Osteoblast (primary cell): Measurements from ENCODE around the gene LIPI. TPM values are rescaled to one million over a fixed set of nuclear protein-coding genes. Genes with fewer than 3 reads are reported as not detected.

Experiments used
- DNase-seq: peaks from one replicate; pipeline ENCODE4 v3.0.0; 2011; ENCODE audit warnings: low spot score, mixed read lengths; ENCODE audit not compliant: insufficient read length; ENCODE audit errors: missing footprints
- H2AFZ ChIP-seq: 2 replicates; pipeline ENCODE4 v1.6.0; 2011; ENCODE audit warnings: mild to moderate bottlenecking, low read length
- H3K27ac ChIP-seq: 2 replicates; pipeline ENCODE4 v1.5.1; 2011; ENCODE audit warnings: mild to moderate bottlenecking, low read depth, low read length, moderate library complexity
- H3K27me3 ChIP-seq: 2 replicates; pipeline ENCODE4 v1.6.0; 2012; ENCODE audit warnings: mild to moderate bottlenecking, control low read depth, inconsistent platforms, low read length, moderate library complexity; ENCODE audit not compliant: insufficient read depth
- H3K36me3 ChIP-seq: 2 replicates; pipeline ENCODE4 v1.5.1; 2011; ENCODE audit warnings: mild to moderate bottlenecking, low read length, control low read depth, moderate library complexity; ENCODE audit not compliant: insufficient read depth
- H3K4me1 ChIP-seq: 2 replicates; pipeline ENCODE4 v1.5.1; 2011; ENCODE audit warnings: mild to moderate bottlenecking, low read length, control low read depth, moderate library complexity; ENCODE audit not compliant: insufficient read depth
- H3K4me2 ChIP-seq: 2 replicates; pipeline ENCODE4 v1.6.0; 2011; ENCODE audit warnings: mild to moderate bottlenecking, low read length; ENCODE audit not compliant: insufficient read depth
- H3K4me3 ChIP-seq: fragments of 200-600 bp; sonication (generic); 3 replicates; pipeline ENCODE4 v1.5.1; 2012; ENCODE audit warnings: mild to moderate bottlenecking, low read length, inconsistent platforms; ENCODE audit not compliant: insufficient read depth
- H3K79me2 ChIP-seq: 2 replicates; pipeline ENCODE4 v1.6.0; 2012; ENCODE audit warnings: mild to moderate bottlenecking, low read length, control low read depth, inconsistent platforms; ENCODE audit not compliant: insufficient read depth
- H3K9me3 ChIP-seq: 2 replicates; pipeline ENCODE4 v1.5.1; 2011; ENCODE audit warnings: low read depth, low read length, control low read depth
- H4K20me1 ChIP-seq: 2 replicates; pipeline ENCODE4 v1.6.0; 2012; ENCODE audit warnings: mild to moderate bottlenecking, low read length, control low read depth; ENCODE audit not compliant: insufficient read depth
- CTCF ChIP-seq: IDR thresholded peaks from 2 replicates; pipeline ENCODE4 v1.5.1; 2011; ENCODE audit warnings: mild to moderate bottlenecking, low read depth, low read length, moderate library complexity; ENCODE audit errors: extremely low read depth
- total RNA-seq: library from RNA; depleted of rRNA; stranded (reverse); fragments of >200 nt; gene quantifications from 2 replicates; pipeline ENCODE4 v1.2.3, GENCODE V29; 2012

Gene LIPI
- total RNA-seq, 1 donor, result not detected

GRCh38 chr21:14084701-14085100 is 126.1 kb downstream of the LIPI start:
- Histone ChIP-seq H2AFZ (no peak overlapping the region), H3K27me3 (no peaks in the 10 kb centered on the region)

GRCh38 chr21:14084068-14084501 is 126.7 kb downstream of the LIPI start:
- Histone ChIP-seq H3K4me3 (no peak overlapping the region), H3K79me2 (no peaks in the 10 kb centered on the region), H3K4me1 (no peaks in the 10 kb centered on the region), H3K4me2 (no peak overlapping the region), H3K27me3 (no peaks in the 10 kb centered on the region), H4K20me1 (no peaks in the 10 kb centered on the region), H3K9me3 (no peaks in the 10 kb centered on the region), H2AFZ (no peak overlapping the region), H3K27ac (no peak overlapping the region), H3K36me3 (no peaks in the 10 kb centered on the region)
- no peak for DNase-seq
- TF ChIP-seq CTCF, result no peak

More at GRCh38 chr21:14084701-14085100, 126.1 kb downstream of the LIPI start:
- TF ChIP-seq CTCF, result no peak
- DNase-seq, result no peak
- Histone ChIP-seq H4K20me1 (no peaks in the 10 kb centered on the region), H3K36me3 (no peaks in the 10 kb centered on the region), H3K4me1 (no peaks in the 10 kb centered on the region), H3K4me3 (no peak overlapping the region), H3K9me3 (no peaks in the 10 kb centered on the region), H3K79me2 (no peaks in the 10 kb centered on the region), H3K4me2 (no peak overlapping the region), H3K27ac (no peak overlapping the region)

GRCh38 chr21:14080764-14081096 is 130.0 kb downstream of the LIPI start:
- Histone ChIP-seq H3K27ac (no peak overlapping the region), H3K79me2 (no peaks in the 10 kb centered on the region), H3K9me3 (no peaks in the 10 kb centered on the region), H2AFZ (no peak overlapping the region), H4K20me1 (no peaks in the 10 kb centered on the region), H3K4me2 (no peak overlapping the region), H3K27me3 (no peaks in the 10 kb centered on the region), H3K36me3 (no peaks in the 10 kb centered on the region), H3K4me3 (no peak overlapping the region), H3K4me1 (no peaks in the 10 kb centered on the region)
- TF ChIP-seq CTCF, result no peak
- DNase-seq, result no peak

- Histone ChIP-seq H3K9me3 (no peaks in the 10 kb centered on the region), H3K4me1 (no peaks in the 10 kb centered on the region), H2AFZ (no peak overlapping the region), H3K27me3 (no peaks in the 10 kb centered on the region), H3K4me2 (no peak overlapping the region), H3K4me3 (no peak overlapping the region), H4K20me1 (no peaks in the 10 kb centered on the region), H3K36me3 (no peaks in the 10 kb centered on the region), H3K27ac (no peak overlapping the region), H3K79me2 (no peaks in the 10 kb centered on the region)
- no peak for DNase-seq
- no peak for TF ChIP-seq CTCF
These were observed 130.6 kb downstream of the LIPI start for GRCh38 chr21:14080040-14080763.
